ENCODE data around the gene NRXN2.
A peak's percentile ranks its signal among the peaks of the same experiment; 100 is the strongest.

Gene NRXN2

GRCh38 chr11:64610596-64610995 is 112.4 kb downstream of the NRXN2 start:
- H3K36me3 ChIP-seq (ENCODE audit: insufficient read depth, low read length): peaks cover 10% of the 10 kb centered on the region; the same call in 1 of the 2 replicates
- TF ChIP-seq CTCF (conservative IDR thresholded peaks at IDR 0.05; ENCODE audit: low read length): no peak
- no peak for TF ChIP-seq EZH2phosphoT487 (IDR thresholded peaks at IDR 0.05; ENCODE audit: borderline replicate concordance)

GRCh38 chr11:64609436-64610047 is 113.5 kb downstream of the NRXN2 start:
- H2AFZ ChIP-seq (ENCODE audit: low read length): no peak overlapping the region
- no peaks in the 10 kb centered on the region for H4K20me1 ChIP-seq (ENCODE audit: insufficient read depth, low read length, poor library complexity, severe bottlenecking)
- H3K9me3 ChIP-seq (ENCODE audit: insufficient read depth, low read depth, low read length): no peaks in the 10 kb centered on the region
- TF ChIP-seq CTCF (conservative IDR thresholded peaks at IDR 0.05; ENCODE audit: low read length): no peak
- no peak for TF ChIP-seq EZH2phosphoT487 (IDR thresholded peaks at IDR 0.05; ENCODE audit: borderline replicate concordance)
- peaks cover 62% of the 10 kb centered on the region for H3K4me1 ChIP-seq (ENCODE audit: insufficient read depth, low read length, poor library complexity, severe bottlenecking)
- no peak overlapping the region for H3K9ac ChIP-seq (ENCODE audit: low read depth, low read length, poor library complexity, severe bottlenecking)
- no peaks in the 10 kb centered on the region for H3K9me2 ChIP-seq (replicated peaks; ENCODE audit: low read depth, low read length)
- H3K4me2 ChIP-seq (ENCODE audit: low read depth, low read length, poor library complexity, severe bottlenecking): peak overlapping the region; percentile 13
- no peaks in the 10 kb centered on the region for H3K27me3 ChIP-seq (ENCODE audit: insufficient read depth, low read length, poor library complexity, severe bottlenecking)
- no peak overlapping the region for H3K4me3 ChIP-seq (ENCODE audit: low read length, poor library complexity, severe bottlenecking)
- no peaks in the 10 kb centered on the region for H3K79me2 ChIP-seq (ENCODE audit: insufficient read depth, low read length)
- H3F3A ChIP-seq (ENCODE audit: low read depth): no peaks in the 10 kb centered on the region
- H3K36me3 ChIP-seq (ENCODE audit: insufficient read depth, low read length): peaks cover 8% of the 10 kb centered on the region; the same call in 1 of the 2 replicates

More at GRCh38 chr11:64610596-64610995, 112.4 kb downstream of the NRXN2 start:
- Histone ChIP-seq H3K9ac (ENCODE audit: low read depth, low read length, poor library complexity, severe bottlenecking) (peak overlapping the region; percentile 64), H3K27me3 (ENCODE audit: insufficient read depth, low read length, poor library complexity, severe bottlenecking) (no peaks in the 10 kb centered on the region), H3K4me3 (ENCODE audit: low read length, poor library complexity, severe bottlenecking) (peak overlapping the region; percentile 42), H3K9me2 (replicated peaks; ENCODE audit: low read depth, low read length) (no peaks in the 10 kb centered on the region), H3F3A (ENCODE audit: low read depth) (no peaks in the 10 kb centered on the region), H3K9me3 (ENCODE audit: insufficient read depth, low read depth, low read length) (no peaks in the 10 kb centered on the region), H3K79me2 (ENCODE audit: insufficient read depth, low read length) (no peaks in the 10 kb centered on the region), H2AFZ (ENCODE audit: low read length) (no peak overlapping the region), H3K4me2 (ENCODE audit: low read depth, low read length, poor library complexity, severe bottlenecking) (peak overlapping the region; percentile 62), H4K20me1 (ENCODE audit: insufficient read depth, low read length, poor library complexity, severe bottlenecking) (no peaks in the 10 kb centered on the region), H3K4me1 (ENCODE audit: insufficient read depth, low read length, poor library complexity, severe bottlenecking) (peaks cover 70% of the 10 kb centered on the region)

GRCh38 chr11:64608636-64609035 is 114.4 kb downstream of the NRXN2 start:
- Histone ChIP-seq H3K4me1 (ENCODE audit: insufficient read depth, low read length, poor library complexity, severe bottlenecking) (peaks cover 53% of the 10 kb centered on the region), H2AFZ (ENCODE audit: low read length) (no peak overlapping the region), H3K9ac (ENCODE audit: low read depth, low read length, poor library complexity, severe bottlenecking) (no peak overlapping the region), H3K36me3 (ENCODE audit: insufficient read depth, low read length) (peaks cover 8% of the 10 kb centered on the region; the same call in 1 of the 2 replicates), H3K9me2 (replicated peaks; ENCODE audit: low read depth, low read length) (no peaks in the 10 kb centered on the region), H3K4me3 (ENCODE audit: low read length, poor library complexity, severe bottlenecking) (no peak overlapping the region), H3K9me3 (ENCODE audit: insufficient read depth, low read depth, low read length) (no peaks in the 10 kb centered on the region), H3K4me2 (ENCODE audit: low read depth, low read length, poor library complexity, severe bottlenecking) (no peak overlapping the region), H3K79me2 (ENCODE audit: insufficient read depth, low read length) (no peaks in the 10 kb centered on the region), H4K20me1 (ENCODE audit: insufficient read depth, low read length, poor library complexity, severe bottlenecking) (no peaks in the 10 kb centered on the region), H3F3A (ENCODE audit: low read depth) (no peaks in the 10 kb centered on the region), H3K27me3 (ENCODE audit: insufficient read depth, low read length, poor library complexity, severe bottlenecking) (no peaks in the 10 kb centered on the region)
- TF ChIP-seq CTCF (conservative IDR thresholded peaks at IDR 0.05; ENCODE audit: low read length) (no peak), EZH2phosphoT487 (IDR thresholded peaks at IDR 0.05; ENCODE audit: borderline replicate concordance) (no peak)

All from Loucy (cell line).